Psoas muscle (tissue), 8 donors: ENCODE data around the gene TC2N. TPM values are rescaled to one million over a fixed set of nuclear protein-coding genes. Genes with fewer than 3 reads are reported as not detected.
"Not testable (repeated sequence)": the region's sequence is repeated elsewhere in the genome, so short reads cannot be mapped to it uniquely, and the experiment has no call there.

Experiments
- ATAC-seq, 4 donors: fragments of 200-7000 bp; cut with Tn5 transposase; one replicate each; pipeline ENCODE4 v1.9.1; 2020; ENCODE audit warnings: moderate library complexity in 3 of 4, mild to moderate bottlenecking in 2 of 4
- DNase-seq, 2 donors: peaks; one replicate each; pipeline ENCODE4 v3.0.0-alpha.2; 2020
- H3K27ac ChIP-seq: fragments of 200-600 bp; one replicate; pipeline ENCODE4 v1.8.0; 2022
- H3K27me3 ChIP-seq, 3 donors: fragments of 200-600 bp in 1 of 3; one replicate each; pipeline versions ENCODE4 v1.6.1 to v1.8.0; 2013 to 2022; ENCODE audit warnings: low read length in 2 of 3, mild to moderate bottlenecking in 2 of 3, moderate library complexity in 1 of 3; ENCODE audit not compliant: insufficient read depth in 3 of 3
- H3K36me3 ChIP-seq, 2 donors: fragments of 200-600 bp in 1 of 2; one replicate each; pipeline versions ENCODE4 v1.6.1 to v1.8.0; 2013 to 2022; ENCODE audit warnings: low read depth in 1 of 2, mild to moderate bottlenecking in 1 of 2, moderate library complexity in 1 of 2; ENCODE audit not compliant: insufficient read depth in 1 of 2
- H3K4me1 ChIP-seq: fragments of 200-600 bp; one replicate; pipeline ENCODE4 v1.8.0; 2022
- H3K4me3 ChIP-seq: fragments of 200-600 bp; one replicate; pipeline ENCODE4 v1.8.0; 2022; ENCODE audit warnings: mild to moderate bottlenecking
- H3K9me3 ChIP-seq: fragments of 200-600 bp; one replicate; pipeline ENCODE4 v1.8.0; 2022
- WGBS, 3 donors: extraction: QIAGEN DNeasy Blood & Tissue Kit; methylation state at CpG; one replicate each; pipeline versions ENCODE4 v1.1.6 to v1.1.7; 2013; 5-methylcytosine and 5-hydroxymethylcytosine counted together
- intact Hi-C, 2 donors: fragments of 100-400 bp; cut with DNase I; formaldehyde crosslinking; loops; one replicate each; pipeline versions ENCODE4 v1.11.0 to v1.14.2; 2022
- polyA plus RNA-seq, 3 donors: library from polyadenylated mRNA; stranded (reverse); fragments of 200-250 nt; gene quantifications; one replicate each; pipeline ENCODE4 v1.2.3, GENCODE V29; 2013
- total RNA-seq, 4 donors: library from RNA; stranded (reverse); fragmentation: NEBNext Ultra II Directional in 2 of 4; extraction: Animal tissue kit (Norgen Biotek cat#: 25700) in 2 of 4; gene quantifications; one replicate each; pipeline versions ENCODE4 v1.2.1 to v1.2.4, GENCODE V29; 2021 to 2023
- TF ChIP-seq, protein P1 (sequence below): fragments of 200-600 bp; IDR thresholded peaks from one replicate; pipeline ENCODE4 v1.8.0; 2022; ENCODE audit warnings: antibody characterized with exemption
- donor health status: healthy with polysubstance abuse.
- donor health status: DM: no; HTN: no; CAD: no; lungs with moderate emphysema.
- donor health status: Bipolar disorder and iron deficiency.
- donor health status: healthy.
- donor health status: DM: yes; HTN: yes; CAD: no.
- donor health status: DM: no; HTN: no; CAD: no.
- donor health status: DM: no; HTN: no; CAD: no.
- donor health status: DM: yes; HTN: yes; CAD: no.

TC2N gene
- total and polyA plus RNA-seq, 7 donors = 1.2 to 4.3 (median 2.3) TPM

DNA sequence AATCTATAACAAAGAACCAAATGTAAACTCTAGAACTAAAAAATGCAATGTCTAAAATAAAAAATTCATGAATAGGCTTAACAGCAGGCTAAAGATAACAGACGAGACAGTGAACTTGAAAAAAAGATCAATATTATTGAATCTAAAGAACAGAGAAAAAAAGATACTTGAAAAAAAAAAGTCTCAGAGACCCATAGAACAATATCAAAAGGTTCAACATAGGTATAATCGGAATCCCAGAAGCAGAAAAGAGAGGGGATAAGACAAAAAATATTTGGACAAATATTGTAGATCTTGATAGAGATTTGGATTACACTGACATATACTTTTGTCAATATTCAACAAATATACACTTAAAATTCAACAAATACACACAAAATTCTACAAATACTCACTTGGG, 56.6 kb downstream of the TC2N start:
- ATAC-seq = no peak
- H3K27ac ChIP-seq = no peak overlapping the region
- H3K36me3 ChIP-seq = no peaks in the 10 kb centered on the region
- intact Hi-C loops = no loop called here
- H3K9me3 ChIP-seq = peaks cover 21% of the 10 kb centered on the region
- TF ChIP-seq, protein P1, sequence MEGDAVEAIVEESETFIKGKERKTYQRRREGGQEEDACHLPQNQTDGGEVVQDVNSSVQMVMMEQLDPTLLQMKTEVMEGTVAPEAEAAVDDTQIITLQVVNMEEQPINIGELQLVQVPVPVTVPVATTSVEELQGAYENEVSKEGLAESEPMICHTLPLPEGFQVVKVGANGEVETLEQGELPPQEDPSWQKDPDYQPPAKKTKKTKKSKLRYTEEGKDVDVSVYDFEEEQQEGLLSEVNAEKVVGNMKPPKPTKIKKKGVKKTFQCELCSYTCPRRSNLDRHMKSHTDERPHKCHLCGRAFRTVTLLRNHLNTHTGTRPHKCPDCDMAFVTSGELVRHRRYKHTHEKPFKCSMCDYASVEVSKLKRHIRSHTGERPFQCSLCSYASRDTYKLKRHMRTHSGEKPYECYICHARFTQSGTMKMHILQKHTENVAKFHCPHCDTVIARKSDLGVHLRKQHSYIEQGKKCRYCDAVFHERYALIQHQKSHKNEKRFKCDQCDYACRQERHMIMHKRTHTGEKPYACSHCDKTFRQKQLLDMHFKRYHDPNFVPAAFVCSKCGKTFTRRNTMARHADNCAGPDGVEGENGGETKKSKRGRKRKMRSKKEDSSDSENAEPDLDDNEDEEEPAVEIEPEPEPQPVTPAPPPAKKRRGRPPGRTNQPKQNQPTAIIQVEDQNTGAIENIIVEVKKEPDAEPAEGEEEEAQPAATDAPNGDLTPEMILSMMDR = no peak
- H3K27me3 ChIP-seq = no peaks in the 10 kb centered on the region
- no peak for DNase-seq
- H3K4me3 ChIP-seq = no peak overlapping the region
- WGBS, 3 donors = 93 to 97% (median 95%) methylated on average over 2 of the region's 2 CpGs
- H3K4me1 ChIP-seq = no peaks in the 10 kb centered on the region

DNA sequence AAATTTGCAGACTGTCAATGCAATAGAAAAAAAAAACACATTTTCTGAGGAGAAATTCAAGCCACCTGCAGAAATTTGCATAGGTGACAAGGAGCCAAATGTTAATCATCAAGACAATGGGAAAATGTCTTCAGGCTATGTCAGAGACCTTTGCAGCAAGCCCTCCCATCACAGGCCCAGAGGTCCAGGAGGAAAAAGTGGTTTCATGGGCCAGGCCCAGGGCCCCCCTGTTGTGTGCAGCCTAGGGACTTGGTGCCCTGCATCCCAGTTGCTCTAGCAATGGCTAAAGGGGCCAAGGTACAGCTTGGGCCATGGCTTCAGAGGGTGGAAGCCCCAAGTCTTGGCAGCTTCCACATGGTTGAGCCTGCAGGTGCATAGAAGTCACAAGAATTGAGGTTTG, 60.6 kb downstream of the TC2N start:
- peaks cover 23% of the 10 kb centered on the region for H3K9me3 ChIP-seq
- no peaks in the 10 kb centered on the region for H3K36me3 ChIP-seq
- H3K4me3 ChIP-seq = no peak overlapping the region
- TF ChIP-seq, protein P1 = no peak
- no peak for DNase-seq
- no peaks in the 10 kb centered on the region for H3K27me3 ChIP-seq
- H3K27ac ChIP-seq = no peak overlapping the region
- no peak for ATAC-seq
- no peaks in the 10 kb centered on the region for H3K4me1 ChIP-seq
- intact Hi-C loops = no loop called here

DNA sequence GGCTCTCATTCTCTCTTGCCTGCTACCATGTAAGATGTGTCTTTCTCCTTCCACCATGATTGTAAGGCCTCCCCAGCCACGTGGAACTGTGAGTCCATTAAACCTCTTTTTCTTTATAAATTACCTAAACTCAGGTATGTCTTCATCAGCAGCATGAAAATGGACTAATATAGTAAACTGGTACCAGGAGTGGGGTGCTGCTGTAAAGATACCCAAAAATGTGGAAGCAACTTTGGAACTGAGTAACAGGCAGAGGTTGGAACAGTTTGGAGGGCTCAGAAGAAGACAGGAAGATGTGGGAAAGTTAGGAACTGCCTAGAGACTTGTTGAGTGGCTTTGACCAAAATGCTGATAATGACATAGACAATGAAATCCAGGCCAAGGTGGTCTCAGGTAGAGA, 61.2 kb downstream of the TC2N start:
- H3K27ac ChIP-seq = not testable (repeated sequence)
- WGBS, 3 donors = 67 to 68% (median 67%) methylated on average over 1 of the region's 1 CpG

DNA sequence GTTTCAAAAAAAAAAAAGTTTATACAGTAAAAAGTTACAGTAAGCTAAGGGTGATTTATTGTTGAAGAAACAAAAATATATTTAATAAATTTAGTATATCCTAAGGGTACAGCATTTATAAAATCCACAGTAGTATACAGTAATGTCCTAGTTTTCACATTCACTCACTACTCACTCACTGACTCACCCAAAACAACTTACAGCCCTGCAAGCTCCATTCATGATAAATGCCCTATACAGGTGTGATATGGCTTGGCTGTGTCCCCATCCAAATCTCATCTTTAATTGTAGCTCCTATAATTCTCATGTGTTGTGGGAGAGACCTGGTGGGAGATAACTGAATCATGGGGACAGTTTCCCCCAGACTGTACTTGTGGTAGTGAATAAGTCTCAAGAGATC, 61.7 kb downstream of the TC2N start:
- ATAC-seq = no peak

More for the DNA sequence above, 61.2 kb downstream of the TC2N start:
- DNase-seq, ATAC-seq, H3K36me3 ChIP-seq, intact Hi-C loops, H3K4me3 ChIP-seq, H3K27me3 ChIP-seq, H3K4me1 ChIP-seq: not testable (repeated sequence)
- peaks cover 17% of the 10 kb centered on the region for H3K9me3 ChIP-seq

DNA sequence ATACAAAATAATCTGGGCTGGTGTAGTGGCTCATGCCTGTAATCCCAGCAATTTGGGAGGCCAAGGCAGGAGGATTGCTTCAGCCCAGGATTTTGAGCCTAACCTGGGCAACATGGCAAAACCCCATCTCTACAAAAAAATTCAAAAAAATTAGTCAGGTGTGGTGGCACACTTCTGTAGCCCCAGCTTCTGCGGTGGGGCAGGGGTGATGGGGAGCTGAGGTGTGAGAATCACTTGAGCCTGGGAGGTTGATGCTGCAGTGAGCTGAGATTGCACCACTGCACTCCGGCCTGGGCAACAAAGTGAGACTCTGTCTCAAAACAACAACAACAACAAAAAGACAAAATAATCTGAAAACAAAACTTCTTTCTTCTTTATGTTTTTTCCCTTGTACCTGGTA, 66.0 kb downstream of the TC2N start:
- TF ChIP-seq, protein P1 = no peak
- Histone ChIP-seq H3K4me3 (no peak overlapping the region), H3K27ac (no peak overlapping the region), H3K36me3 (no peaks in the 10 kb centered on the region), H3K4me1 (no peaks in the 10 kb centered on the region), H3K9me3 (peaks cover 8% of the 10 kb centered on the region), H3K27me3 (no peaks in the 10 kb centered on the region)
- intact Hi-C loops = no loop called here
- DNase-seq (no peak), ATAC-seq (no peak)
- 90 to 98% (median 91%) methylated on average over 2 of the region's 2 CpGs for WGBS, 3 donors

More for the DNA sequence above, 61.7 kb downstream of the TC2N start:
- Histone ChIP-seq H3K4me3 (no peak overlapping the region), H3K36me3 (no peaks in the 10 kb centered on the region), H3K4me1 (no peaks in the 10 kb centered on the region), H3K27me3 (no peaks in the 10 kb centered on the region), H3K9me3 (peaks cover 15% of the 10 kb centered on the region), H3K27ac (no peak overlapping the region)
- TF ChIP-seq, protein P1 = no peak
- no peak for DNase-seq
- intact Hi-C loops = no loop called here
